Stimulated activated CD4-positive, alpha-beta T cell treated with anti-CD3 and anti-CD28 coated beads, TNF-alpha, amount 100 ng/mL, for 4 hours (primary cell): ENCODE measurements around the gene DNAJC5G.

Experiments
- DNase-seq, 3 experiments: peaks; one replicate each; pipeline ENCODE4 v3.0.0-alpha.2; 2020; ENCODE audit warnings: low read depth in 3 of 3

DNAJC5G gene

DNA sequence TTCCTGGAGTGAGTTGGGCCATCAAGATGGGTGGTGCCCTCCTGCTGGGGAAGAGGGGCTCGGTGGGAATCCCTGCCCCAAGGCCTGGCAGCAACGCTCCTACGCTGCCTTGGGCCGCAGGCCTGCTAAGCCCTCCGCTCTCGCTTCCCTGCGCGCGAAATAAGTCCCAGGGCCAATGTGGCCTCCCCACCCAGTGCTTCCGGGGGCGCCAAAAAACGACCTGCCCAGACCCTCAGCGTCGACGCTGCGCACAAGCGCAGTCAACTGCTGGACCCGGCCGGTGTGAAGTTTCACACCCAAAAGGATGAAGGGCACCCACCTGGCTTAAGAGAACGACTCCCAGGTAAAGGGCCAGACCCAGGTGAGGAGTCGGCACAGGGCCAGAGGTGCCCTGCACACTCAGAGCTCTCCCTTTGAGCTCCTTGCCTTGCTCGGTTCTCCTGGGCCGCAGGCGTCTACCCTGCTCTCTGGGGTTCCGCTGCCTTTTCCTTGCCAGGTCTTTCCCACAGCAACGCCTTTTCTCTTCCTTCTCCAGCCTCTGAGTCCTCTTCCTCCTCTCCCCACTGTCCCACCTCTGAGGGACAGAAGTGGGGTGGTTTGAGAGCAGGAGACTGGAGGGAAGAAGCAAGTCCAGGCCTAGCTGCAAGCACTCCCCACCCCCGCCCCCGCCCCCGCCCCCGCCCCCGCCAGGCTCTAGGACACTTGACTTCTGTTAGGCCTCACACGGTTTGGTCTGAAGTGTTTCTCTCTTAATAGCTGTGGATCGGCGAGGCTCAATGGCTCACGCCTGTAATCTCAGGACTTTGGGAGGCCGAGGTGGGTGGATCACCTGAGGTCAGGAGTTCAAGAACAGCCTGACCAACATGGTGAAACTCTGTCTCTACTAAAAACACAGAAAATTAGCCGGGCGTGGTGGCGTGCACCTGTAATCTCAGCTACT is at the start of gene DNAJC5G:
TSS of gene DNAJC5G (plus strand) at position 223 of the 940 bp plus-strand sequence. CDS start 1,296 bp downstream, outside the sequence.
- no peak for DNase-seq

DNA sequence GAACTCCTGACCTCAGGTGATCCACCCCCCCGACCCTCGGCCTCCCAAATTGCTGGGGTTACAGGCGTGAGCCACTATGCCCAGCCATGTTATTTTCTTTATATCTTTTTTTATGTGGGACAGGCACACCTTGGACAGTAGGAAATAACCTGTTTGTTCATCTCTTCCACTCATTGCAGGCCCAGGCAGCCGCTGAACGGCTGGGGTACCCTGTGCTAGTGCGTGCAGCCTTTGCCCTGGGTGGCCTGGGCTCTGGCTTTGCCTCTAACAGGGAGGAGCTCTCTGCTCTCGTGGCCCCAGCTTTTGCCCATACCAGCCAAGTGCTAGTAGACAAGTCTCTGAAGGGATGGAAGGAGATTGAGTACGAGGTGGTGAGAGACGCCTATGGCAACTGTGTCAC is 49.7 kb upstream of the DNAJC5G start:
- no peak for DNase-seq

DNA sequence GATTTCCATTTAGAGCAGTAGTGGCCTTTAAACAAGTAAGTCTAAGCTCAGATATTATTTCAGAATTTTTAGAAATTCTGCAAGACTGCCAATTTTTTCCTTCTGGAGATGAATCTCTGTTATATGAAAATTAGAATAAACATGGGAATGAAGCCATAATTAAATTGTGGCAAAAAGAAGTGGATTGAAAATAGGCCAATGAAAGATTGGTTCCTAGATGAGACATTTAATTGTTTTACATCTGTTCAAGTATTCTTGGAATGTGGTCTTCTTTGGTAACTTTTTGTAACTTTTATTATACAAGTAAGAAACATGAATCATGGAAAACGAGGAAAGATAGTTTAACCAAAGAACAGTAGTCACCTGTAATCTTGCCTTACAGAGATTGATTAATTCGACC is 47.7 kb upstream of the DNAJC5G start:
- DNase-seq, result no peak

DNA sequence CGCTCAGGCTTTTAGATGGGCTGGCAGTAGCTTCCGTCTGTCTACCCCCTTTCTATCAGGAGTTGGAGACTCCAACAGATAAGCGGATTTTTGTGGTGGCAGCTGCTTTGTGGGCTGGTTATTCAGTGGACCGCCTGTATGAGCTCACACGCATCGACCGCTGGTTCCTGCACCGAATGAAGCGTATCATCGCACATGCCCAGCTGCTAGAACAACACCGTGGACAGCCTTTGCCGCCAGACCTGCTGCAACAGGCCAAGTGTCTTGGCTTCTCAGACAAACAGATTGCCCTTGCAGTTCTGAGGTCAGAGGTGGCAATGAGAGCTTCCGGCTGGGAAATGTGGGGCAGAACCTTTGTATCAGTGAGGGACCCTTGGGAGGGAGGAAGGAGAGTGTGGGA is 43.3 kb upstream of the DNAJC5G start:
- no peak for DNase-seq

GRCh38 chr2:27233341-27233740 is 41.9 kb upstream of the DNAJC5G start:
- no peak for DNase-seq

- no peak for DNase-seq
These were observed 39.1 kb upstream of the DNAJC5G start for GRCh38 chr2:27236136-27236535.

GRCh38 chr2:27236626-27237025 is 38.6 kb upstream of the DNAJC5G start:
- DNase-seq, result no peak

GRCh38 chr2:27237341-27237945 is 37.8 kb upstream of the DNAJC5G start:
- no peak for DNase-seq

DNA sequence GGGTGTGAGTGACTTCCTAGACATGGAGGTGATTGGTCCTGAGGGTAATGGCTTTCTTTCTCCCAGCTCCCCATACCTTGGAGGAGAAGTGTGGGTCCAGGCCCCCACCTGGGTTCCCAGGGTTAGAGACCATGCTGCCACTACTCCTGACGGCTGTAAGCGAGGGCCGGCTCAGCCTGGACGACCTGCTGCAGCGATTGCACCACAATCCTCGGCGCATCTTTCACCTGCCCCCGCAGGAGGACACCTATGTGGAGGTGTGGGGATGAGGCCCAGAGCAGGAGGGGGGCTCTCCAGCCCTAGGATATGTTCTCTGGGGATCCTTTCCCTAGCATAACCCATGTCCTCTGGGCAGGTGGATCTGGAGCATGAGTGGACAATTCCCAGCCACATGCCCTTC is 36.3 kb upstream of the DNAJC5G start:
- DNase-seq, result no peak

DNA sequence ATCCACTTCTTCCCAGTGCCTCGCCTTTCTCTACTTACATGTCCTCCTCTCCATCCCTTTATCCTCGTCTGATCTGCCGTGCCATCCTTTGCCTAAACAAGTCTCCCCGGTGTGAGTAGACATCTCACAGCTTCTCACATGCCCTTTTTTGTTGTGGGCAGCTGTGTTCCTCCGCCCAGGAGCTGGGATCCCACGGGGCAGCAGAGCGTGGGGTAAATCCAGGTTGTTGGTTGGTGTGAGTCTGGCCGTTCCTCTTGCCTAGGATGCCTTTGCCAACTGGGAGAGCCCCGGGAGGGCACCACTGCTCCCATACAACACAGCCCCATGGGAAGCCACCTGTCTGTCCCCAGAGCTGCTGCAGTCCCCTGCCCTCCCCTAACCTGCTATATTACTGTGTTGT is 34.8 kb upstream of the DNAJC5G start:
- no peak for DNase-seq

DNA sequence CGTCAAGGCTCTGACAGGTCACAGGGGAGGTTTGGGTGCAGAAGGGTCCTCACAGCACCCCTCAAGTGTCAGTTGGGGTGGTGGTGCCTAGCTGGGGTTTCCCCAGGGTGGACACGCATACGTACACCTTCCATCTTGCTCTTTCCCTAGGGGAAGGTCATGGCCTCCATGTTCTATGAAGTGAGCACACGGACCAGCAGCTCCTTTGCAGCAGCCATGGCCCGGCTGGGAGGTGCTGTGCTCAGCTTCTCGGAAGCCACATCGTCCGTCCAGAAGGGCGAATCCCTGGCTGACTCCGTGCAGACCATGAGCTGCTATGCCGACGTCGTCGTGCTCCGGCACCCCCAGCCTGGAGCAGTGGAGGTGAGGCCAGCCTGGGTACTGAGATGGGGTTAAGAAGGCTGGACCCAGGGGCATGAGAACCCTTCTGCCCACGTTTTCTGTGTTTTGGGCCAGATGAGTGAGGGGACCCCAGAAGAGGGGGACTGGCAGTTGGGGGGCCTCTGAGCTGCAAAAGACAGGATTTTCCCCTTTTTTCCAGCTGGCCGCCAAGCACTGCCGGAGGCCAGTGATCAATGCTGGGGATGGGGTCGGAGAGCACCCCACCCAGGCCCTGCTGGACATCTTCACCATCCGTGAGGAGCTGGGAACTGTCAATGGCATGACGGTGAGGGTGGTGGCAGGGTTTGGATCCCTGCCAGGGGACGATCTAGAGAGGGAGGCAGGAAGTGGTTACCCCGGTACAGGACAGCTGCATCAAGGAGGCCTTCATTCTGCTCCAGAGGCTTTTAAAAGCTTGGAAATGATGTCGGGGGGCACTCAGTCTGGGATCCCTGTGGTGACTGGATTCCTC is 33.2 kb upstream of the DNAJC5G start:
- no peak for DNase-seq

GRCh38 chr2:27242614-27242951 is 32.6 kb upstream of the DNAJC5G start:
- DNase-seq, result no peak

DNA sequence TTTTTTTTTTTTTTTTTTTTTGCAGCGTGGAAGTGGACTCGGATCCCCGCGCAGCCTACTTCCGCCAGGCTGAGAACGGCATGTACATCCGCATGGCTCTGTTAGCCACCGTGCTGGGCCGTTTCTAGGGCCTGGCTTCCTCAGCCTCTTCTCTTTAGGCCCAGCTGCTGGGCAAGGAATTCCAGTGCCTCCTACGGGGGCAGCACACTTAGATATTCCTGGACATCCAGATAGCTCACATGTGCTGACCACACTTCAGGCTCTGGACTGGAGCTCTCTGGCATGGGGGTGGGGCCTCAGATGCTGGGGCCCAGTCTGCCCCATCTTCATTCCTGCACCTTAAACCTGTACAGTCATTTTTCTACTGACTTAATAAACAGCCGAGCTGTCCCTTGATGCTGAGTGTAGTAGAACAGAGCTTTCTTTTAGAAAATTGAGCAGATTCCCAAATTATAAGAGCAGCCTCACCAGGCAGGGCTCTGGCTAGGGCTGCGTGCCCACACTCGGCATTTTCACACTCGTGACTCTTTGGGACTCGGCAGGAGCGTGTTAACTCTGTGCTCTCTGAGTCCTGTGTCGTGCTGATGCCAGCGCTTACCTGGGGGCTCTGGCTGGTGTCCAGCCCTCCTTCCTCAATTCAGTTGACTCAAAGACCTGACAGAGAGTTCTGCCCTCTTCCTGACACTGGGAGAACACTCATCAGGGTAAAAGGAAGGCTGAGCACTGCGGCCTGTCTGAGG is 31.7 kb upstream of the DNAJC5G start:
- no peak for DNase-seq

DNA sequence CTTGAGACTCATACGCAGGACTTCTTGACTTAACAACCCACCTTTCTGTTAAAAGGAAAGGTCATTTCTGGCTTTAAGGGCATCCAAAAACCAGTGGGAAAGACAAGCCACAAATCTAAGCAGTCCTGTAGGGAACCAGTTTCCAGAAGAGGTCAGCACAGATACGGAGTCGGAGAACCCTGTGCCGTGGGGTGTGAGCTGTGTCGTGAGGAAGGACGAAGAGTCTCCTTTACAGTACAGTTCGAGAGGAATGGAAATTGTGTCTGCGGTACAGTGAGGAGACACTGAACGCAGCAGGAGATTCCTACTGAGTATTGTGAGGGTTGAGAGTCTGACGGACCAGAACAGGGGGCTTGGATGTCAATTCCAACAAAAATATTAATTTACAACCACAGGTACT is 30.1 kb upstream of the DNAJC5G start:
- DNase-seq, result no peak

GRCh38 chr2:27245626-27246025 is 29.6 kb upstream of the DNAJC5G start:
- no peak for DNase-seq

- no peak for DNase-seq
These were observed 27.3 kb upstream of the DNAJC5G start for GRCh38 chr2:27247893-27248292.

DNA sequence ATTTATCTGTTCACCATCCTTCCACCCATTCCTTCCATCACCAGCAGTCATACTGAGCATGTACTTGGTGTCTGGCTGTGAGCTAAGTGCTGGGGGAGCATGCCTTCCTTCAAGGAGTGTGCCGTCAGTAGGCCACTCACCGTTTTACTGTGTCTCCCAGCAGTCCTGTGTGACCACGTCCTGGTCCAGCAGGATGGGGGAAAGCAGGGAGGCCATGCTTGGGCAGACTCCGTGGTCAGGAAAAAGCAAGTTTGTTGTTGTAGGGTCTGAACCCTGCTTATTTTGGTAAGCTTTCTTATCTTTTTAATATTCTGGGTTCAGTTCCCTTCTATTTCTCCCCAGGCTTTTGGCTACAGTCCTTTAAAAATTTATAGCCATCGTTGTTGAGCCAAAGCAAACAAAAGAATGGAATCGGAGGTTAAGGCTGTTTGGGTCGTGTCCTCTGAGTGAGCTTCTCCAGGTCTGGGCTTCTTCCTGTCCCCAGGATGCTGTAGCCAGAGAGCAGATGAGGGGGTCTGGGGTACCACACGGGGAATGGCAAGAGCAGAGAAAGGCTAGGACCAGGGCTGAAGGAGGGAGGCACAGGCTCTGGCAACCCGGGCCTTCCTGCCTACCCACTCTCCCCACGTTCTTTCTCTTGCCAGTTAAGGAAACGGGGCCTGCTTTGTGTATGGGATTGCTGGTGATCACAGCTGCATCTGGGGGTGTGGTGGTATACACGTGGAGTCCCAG is 25.9 kb upstream of the DNAJC5G start:
- DNase-seq, result no peak

DNA sequence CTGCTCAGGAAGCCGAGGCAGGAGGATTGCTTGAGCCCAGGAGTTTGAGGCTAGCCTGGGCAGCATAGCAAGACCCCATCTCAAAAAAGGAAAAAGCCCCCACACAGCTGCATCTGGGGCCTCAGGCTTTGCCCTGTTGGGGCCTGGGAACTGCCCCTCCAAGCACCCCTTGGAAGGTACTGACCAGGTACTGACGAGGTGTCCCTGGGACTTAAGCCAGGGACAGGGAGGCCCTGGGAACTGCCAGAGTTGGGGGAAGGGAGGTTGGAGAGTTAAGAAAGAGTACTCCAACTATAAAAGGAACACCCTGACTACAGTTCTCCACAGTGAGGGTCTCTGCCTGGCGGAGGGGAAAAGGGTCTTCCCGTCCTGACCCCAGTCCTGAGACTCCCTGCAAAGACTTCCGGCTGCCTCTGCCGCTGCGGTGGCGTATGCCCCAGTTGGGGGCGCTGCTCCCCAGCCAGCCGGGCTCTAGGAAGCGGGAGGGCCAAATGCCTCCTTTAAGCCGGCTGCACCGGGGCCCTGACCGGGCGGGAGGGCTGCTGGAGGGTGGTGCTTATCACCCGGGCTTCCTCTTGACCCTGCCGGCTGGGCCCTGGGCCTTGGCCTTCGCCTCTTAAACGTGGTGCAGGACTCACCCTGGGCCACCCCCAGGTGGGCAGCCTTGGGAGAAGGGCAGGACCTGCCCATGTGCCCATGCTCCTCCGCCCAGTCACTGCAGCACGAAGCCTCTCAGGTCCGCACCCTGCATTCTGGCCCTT is 25.2 kb upstream of the DNAJC5G start:
- DNase-seq, result no peak

DNA sequence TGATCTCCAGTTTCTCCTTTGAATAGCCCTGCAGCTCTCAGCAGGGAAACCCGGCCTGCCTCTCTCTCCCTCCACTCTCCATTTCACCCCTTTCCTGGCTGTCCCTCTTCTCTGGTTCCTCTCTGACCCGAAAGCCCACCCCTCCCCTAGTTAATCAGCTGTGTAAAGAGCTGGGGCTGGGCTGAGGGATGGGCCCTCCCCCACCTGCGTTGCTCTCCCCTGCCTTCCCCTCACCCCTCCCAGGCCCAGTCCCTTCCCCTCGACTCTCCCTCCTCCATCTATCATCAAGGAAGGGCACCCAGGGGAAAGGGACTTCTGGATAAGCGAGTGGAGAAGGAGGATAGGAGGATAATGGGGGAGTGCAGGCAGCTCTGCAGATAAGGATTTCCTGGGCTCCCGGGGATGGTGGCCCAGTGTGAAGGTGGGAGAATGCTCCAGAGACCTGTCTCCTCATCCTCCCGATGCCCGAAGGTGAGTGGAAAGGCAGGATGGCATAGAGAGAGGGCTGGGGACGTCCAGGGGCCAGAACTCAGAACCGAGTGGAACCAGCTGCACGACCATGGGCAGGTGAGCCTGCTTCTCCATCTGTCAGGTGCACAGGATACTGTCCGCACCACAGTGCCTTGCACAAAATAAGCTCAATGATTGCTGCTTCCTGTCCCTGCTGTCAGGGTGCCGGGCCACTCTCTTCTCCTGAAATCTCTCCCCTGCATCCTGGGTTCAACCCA is 24.4 kb upstream of the DNAJC5G start:
- DNase-seq, result no peak

GRCh38 chr2:27251766-27252165 is 23.5 kb upstream of the DNAJC5G start:
- no peak for DNase-seq
